NCI-H748 (cell line): Measurements from ENCODE around the gene GRM1.

Source experiments
- DNase-seq: peaks from one replicate; lab custom pipeline; 2025; ENCODE audit not compliant: unreplicated experiment; lab: John Stamatoyannopoulos, UW

Gene GRM1

GRCh38 chr6:146028851-146029572 is at the start of gene GRM1:
Gene GRM1 (plus strand): TSS chr6:146029062. CDS start chr6:146029518, 456 bp downstream.
- peak; percentile 24 for DNase-seq

GRCh38 chr6:146009338-146009737 is 19.5 kb upstream of the GRM1 start:
- DNase-seq: no peak

- no peak for DNase-seq
These were observed 14.6 kb upstream of the GRM1 start for GRCh38 chr6:146014233-146014632.

DNA sequence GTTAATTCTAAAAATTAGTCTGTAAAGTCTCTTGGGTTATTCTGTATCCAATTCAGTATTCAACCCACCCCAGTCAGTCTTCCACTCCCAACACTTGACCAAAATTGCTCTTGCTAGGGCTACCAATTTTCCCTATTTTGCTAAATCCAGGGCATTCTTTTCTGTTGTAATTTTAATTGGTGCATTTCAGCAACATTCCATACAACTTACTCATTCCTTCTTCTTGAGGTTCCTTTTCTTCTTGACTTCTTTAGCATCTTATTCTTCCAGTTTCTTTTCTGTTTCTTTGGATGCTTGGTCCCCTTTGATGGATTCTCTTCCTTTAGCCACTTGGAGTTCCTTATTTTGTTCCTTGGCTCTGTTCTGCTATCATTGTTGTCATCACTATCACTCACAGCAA is 11.2 kb upstream of the GRM1 start:
- no peak for DNase-seq

GRCh38 chr6:146026873-146027272 is 2.0 kb upstream of the GRM1 start:
- no peak for DNase-seq

- peak; percentile 58 for DNase-seq
These were observed 1.1 kb upstream of the GRM1 start for GRCh38 chr6:146027586-146028251.

DNA sequence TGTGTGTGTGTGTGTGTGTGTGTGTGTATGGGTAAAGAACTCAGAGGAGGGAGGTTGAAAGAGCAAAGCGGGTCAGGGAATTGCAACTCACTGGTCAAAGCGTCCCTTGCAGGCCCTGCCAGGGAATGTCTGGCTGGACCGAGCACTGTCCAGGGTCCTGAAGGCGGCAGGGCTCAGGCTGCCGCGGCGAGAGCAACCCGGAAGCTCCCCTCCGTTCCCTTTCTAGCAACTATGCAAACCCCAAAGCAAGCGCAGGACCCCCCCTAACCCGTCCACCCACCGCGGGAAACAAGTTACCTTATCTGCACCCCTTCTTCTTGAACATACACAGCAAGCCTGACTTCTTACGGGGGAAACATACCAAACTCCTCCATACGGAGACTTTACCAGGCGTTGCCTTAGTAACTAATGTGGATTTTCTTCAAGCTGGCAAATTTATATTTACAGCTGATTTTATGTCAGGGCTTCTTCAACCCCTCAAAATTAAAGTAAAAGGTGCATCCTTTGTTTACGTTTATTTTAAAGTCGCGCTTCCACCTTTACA is 538 bp upstream of the GRM1 start:
- peak; percentile 48 for DNase-seq

DNA sequence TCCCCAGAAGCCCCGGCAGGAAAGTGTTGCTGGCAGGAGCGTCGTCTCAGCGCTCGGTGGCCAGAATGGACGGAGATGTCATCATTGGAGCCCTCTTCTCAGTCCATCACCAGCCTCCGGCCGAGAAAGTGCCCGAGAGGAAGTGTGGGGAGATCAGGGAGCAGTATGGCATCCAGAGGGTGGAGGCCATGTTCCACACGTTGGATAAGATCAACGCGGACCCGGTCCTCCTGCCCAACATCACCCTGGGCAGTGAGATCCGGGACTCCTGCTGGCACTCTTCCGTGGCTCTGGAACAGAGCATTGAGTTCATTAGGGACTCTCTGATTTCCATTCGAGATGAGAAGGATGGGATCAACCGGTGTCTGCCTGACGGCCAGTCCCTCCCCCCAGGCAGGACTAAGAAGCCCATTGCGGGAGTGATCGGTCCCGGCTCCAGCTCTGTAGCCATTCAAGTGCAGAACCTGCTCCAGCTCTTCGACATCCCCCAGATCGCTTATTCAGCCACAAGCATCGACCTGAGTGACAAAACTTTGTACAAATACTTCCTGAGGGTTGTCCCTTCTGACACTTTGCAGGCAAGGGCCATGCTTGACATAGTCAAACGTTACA is 817 bp downstream of the GRM1 start:
- DNase-seq: peak; percentile 24

GRCh38 chr6:146032387-146032786 is 3.5 kb downstream of the GRM1 start:
- DNase-seq: no peak

- no peak for DNase-seq
These were observed 11.5 kb downstream of the GRM1 start for GRCh38 chr6:146040360-146040759.

GRCh38 chr6:146041282-146041681 is 12.4 kb downstream of the GRM1 start:
- DNase-seq: peak; percentile 15

GRCh38 chr6:146047371-146047770 is 18.5 kb downstream of the GRM1 start:
- DNase-seq: no peak

- no peak for DNase-seq
These were observed 21.3 kb downstream of the GRM1 start for GRCh38 chr6:146050168-146050567.

GRCh38 chr6:146056506-146056905 is 27.6 kb downstream of the GRM1 start:
- no peak for DNase-seq

GRCh38 chr6:146065690-146066089 is 36.8 kb downstream of the GRM1 start:
- no peak for DNase-seq

- no peak for DNase-seq
These were observed 37.6 kb downstream of the GRM1 start for GRCh38 chr6:146066506-146066905.

- no peak for DNase-seq
These were observed 42.9 kb downstream of the GRM1 start for GRCh38 chr6:146071781-146072180.

GRCh38 chr6:146077992-146078391 is 49.1 kb downstream of the GRM1 start:
- no peak for DNase-seq

DNA sequence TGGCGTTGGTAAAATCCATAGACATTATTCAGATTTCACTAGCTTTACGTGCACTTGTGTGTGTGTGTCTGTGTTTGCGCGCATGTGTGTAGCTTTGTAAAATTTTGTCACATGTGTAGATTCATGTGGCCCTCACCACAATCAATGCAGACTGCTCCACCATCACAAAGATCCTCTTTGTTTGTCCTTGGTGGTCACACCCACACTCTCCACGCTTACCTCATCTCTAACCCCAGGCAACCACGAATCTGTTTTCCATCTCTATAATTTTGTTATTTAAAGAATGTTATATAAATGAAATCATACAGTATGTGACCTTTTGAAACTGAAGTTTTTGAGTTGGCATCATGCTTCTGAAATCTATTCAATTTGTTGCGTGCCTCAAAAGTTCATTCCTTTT is 58.5 kb downstream of the GRM1 start:
- DNase-seq: peak; percentile 1

DNA sequence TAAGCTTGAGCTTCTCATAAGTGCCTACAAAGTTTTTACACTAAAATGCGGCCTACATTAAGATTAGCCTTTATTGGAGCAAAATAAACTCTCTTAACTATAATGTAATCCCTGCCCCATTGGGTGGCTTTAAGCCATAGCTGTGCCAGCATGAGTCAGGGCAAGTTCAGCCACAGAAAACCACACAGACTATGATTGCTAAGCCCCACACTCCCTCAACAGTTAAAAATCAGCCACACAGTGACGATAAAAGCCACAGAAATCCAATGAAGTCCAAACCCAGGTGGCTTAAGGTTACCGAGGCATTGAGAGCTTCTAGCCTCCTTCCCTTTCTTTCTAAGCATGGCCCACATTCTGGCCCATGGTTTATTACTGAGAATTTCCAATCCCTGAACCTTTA is 61.6 kb downstream of the GRM1 start:
- DNase-seq: no peak

GRCh38 chr6:146092961-146093686 is 64.3 kb downstream of the GRM1 start:
- no peak for DNase-seq
